GM21381 (cell line): ENCODE data around the gene SCN2B.
"Not testable (repeated sequence)": the region's sequence is repeated elsewhere in the genome, so short reads cannot be mapped to it uniquely, and the experiment has no call there.

ENCODE experiments used
- ATAC-seq: cut with Tn5 transposase; IDR thresholded peaks from one replicate; pipeline ENCODE4 v1.9.1; 2021; ENCODE audit warnings: mild to moderate bottlenecking, moderate library complexity; ENCODE audit not compliant: unreplicated experiment

Gene SCN2B

GRCh38 chr11:118207079-118207478 lies 30.6 kb upstream of the SCN2B start:
- no peak for ATAC-seq

DNA sequence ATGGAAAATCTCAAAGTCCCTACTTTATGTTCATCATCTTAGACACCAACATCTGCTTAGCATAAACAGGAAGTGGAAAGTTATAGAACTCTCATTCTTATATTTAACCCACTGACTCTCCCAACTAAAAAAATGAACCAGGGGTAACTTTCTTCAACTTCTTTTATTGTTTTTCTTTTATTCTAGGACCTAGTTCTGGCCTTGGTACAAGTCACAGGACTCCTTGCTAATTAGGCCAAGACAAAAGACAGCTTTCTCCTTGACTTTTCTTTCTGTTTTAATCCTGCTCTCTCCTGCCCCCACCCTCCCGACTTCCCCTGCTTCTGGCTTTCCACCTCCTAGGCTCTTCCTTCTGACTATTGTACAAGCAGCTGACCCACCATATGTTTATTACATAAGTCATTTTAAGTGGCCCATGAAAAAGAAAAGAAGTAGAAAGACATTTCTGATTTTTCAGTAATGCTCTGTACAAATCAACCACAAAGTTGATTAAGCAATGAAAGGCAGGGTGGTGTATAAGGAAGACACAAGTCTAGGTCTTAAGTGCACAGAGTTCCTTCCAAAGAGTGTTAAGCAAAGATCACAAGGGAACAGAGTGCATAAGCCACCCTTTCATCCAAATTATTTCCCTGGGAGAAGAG lies 30.1 kb upstream of the SCN2B start:
- ATAC-seq, result no peak

- ATAC-seq, result no peak
These were observed 29.4 kb upstream of the SCN2B start for GRCh38 chr11:118205606-118206378.

DNA sequence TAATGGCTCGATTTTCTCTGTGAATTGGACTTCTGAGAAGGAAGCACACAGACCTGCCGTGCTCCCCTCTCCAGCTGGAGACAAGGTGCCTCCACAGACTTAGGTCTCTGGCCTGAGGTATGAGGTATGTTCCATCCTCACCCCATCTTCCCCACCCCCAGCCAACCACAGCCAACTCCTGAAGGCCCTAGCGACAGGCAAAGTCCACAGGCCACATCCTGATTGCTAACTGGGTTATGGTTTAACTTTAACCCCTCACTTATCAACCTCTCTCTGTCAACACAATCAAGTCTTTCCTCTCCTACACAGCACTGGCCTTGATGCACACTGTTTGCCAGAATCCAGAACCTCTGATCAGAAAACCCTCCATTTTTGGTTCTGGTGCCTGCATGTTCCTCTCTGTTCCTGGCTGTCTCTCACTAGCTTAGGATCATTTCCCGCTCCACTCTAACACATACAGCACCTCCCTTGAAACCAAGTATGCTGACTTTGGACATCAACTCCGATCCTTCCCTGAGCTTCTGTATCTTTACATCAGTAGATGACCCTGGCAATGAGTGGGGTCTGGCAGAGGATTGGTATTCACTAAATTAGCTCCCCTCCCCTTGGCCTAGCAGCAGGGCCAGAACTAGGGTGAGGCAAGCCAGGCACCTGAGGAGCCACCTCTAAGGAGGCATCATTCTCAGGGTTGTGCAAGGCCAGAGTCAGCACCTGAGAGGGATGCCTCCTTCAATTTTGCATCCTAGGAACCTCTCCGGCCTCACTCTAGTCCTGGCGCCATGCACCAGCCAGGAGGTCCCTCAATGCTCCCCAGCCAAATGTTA lies 26.4 kb upstream of the SCN2B start:
- peak; percentile 53 for ATAC-seq

DNA sequence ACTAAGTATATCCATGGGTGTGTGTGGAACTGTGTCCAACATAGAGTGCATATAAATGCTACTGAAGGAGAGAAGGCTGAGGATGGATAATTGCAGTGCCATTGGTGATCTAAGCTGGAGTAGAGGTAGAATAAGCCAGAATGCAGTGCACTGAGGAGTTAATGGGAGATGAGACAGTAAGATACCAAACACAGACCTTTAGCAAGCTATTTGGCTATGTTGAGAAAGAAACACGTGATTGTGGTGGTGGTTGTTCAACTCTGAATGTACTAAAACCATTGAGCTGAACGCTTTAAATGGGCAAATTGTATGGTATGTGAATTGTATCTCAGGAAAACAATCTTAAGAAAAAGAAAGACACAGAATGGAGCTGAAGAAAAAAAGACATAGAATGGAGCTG lies 25.5 kb upstream of the SCN2B start:
- ATAC-seq, result no peak

DNA sequence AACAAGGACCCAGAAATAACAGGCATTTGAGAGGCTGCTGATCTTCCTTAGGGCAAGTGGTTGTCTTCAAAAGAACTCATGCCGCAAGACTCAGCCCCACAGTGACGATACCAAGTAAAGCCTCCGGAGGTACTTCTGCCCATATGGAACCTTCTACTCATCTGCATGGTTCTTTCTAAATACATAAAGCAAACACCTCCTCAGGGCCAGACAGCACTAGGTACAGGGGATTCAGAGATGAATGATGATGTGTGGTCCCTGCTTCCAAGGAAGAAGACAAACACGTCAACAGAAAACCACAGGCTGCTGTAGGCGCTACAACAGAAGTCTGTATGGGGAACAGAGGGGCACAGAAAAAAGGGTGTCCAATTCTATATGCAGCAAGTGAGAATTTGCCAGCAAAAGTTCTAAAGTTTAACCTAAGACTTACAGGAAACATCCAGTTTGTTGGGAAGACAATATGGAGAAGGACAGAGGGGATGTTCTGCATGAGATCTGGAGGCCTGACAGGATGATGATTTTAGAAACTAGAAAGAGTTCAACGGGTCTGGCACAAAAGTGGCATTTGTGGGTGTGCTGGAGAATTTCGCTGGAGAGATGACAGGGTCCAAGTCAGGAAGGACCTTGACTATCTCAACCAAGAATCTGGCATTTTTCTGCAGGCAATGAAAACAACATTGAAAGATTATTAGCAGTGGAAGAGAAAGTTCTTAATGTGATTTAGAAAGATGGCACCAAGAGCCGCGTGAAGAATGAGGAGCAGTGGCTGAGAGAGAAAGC lies 24.7 kb upstream of the SCN2B start:
- no peak for ATAC-seq

- no peak for ATAC-seq
These were observed 24.1 kb upstream of the SCN2B start for GRCh38 chr11:118200497-118200896.

DNA sequence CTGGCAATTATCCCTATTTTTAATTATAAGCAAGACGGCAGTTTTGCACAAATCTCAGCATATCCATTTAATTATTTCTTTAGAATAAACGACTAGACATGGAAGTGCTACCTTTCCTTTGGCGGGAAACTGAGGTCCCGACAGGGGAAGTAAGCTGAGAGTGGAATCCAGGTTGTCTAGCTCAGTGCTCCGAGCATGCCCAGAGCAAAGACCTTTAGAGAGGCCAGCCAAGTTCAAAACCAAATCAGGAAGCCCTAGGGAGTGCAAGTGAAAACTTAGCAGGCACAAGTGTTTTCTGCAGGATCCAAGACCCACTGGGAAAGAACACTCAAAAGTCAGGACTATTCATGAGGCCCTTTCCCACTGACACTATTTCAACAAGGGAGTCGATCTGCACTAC lies 22.7 kb upstream of the SCN2B start:
- no peak for ATAC-seq

- ATAC-seq, result no peak
These were observed 21.9 kb upstream of the SCN2B start for GRCh38 chr11:118198370-118198769.

DNA sequence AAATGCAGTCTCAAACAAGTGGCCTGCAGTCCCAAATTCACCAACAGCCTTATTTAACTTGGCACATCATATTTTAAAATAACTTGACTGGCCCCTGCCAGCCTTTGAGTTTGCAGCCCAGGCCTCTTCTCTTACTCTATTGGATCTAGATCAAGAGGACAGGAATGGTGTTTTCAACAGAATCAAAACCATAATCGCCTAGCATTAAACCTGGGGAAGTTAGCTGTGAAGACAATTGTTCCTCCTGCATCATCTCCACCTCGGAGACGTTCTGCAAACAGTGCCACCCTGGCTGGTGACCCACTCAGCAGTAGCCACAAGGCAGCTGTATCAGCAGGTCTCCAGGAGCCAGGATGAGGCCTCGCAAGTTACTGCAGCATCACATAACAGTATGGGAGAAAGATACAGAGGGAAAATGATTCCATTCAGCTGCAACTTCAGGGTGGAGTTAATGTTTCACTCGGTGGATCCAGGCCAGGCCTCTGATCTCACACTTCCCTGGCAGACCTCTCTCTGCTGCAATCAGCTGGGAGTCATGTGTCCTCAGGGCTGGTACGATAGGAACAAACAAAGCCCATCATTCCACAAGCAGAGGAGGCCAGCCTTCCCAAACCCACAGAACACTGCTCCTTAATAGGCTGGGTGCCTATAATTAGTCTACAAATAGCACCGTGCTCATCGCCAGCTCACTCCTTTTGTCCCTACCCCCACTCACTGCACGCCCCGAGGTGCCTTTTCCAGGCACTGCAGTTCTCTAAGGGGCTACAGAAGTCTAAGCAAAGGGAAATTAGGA lies 18.6 kb upstream of the SCN2B start:
- no peak for ATAC-seq

DNA sequence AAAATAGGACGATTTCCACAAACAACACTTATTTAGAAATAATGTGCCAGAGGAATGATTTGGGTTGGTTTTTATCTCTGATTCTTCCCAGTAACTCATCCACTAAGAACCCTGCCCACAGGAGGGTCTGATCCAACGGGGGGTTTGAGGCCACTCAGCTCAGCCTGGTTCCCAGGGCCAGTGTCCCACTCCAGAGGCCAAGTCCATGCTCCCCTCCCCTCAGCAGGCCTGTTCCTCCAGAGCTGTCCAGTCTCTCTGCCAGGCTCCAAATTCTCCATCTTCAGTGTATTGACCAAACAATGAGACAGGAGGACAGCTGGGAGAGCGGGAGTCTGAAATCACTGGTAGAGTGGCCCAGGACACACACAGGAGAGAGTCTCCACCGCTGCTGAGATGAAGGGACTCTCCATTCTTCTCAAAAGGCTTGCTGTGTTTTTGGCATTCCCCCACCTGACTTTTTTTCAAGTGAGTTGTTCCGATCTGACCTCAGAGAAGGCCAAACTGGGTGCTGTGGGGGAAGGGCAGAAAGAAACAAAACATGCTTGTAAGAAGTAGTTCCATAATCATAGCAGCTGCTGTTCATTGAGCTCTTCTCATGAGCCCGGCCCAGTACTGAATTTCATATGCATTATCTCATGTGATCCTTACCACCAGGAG lies 17.6 kb upstream of the SCN2B start:
- no peak for ATAC-seq

- ATAC-seq, result not testable (repeated sequence)
These were observed 16.4 kb upstream of the SCN2B start for GRCh38 chr11:118192817-118193216.

GRCh38 chr11:118190942-118191506 lies 14.6 kb upstream of the SCN2B start:
- ATAC-seq, result not testable (repeated sequence)

GRCh38 chr11:118186346-118187107 lies 10.1 kb upstream of the SCN2B start:
- no peak for ATAC-seq

- ATAC-seq, result no peak
These were observed 8.5 kb upstream of the SCN2B start for GRCh38 chr11:118184784-118185579.

GRCh38 chr11:118183691-118184090 lies 7.3 kb upstream of the SCN2B start:
- not testable (repeated sequence) for ATAC-seq

- no peak for ATAC-seq
These were observed 3.9 kb upstream of the SCN2B start for GRCh38 chr11:118180300-118180703.

- ATAC-seq, result no peak
These were observed 317 bp upstream of the SCN2B start for GRCh38 chr11:118176778-118177134.
